G401.6 (cell line): ENCODE results near the gene KCNH2.

ENCODE experiments used
- FAIRE-seq: peaks from 2 replicates; lab custom pipeline; 2012; peaks lifted over from hg19 to GRCh38; lab: Jason Lieb, UNC

KCNH2 gene

DNA sequence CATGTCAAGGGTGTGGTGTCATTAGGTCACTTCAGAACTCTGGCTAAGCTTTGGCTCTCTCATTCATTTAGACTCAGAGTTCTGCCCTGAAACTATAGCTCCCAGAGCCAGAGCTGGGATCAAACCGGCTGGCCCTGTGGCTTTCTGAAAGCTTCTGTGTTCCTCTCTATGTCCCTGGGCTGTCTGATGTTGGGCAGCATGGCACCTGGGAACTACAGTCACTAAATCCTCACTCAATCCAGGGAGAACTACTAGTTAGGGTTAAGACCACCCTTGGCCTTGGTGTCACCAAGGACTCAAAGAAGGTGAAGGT is 32.9 kb upstream of the KCNH2 start:
- FAIRE-seq: no peak

DNA sequence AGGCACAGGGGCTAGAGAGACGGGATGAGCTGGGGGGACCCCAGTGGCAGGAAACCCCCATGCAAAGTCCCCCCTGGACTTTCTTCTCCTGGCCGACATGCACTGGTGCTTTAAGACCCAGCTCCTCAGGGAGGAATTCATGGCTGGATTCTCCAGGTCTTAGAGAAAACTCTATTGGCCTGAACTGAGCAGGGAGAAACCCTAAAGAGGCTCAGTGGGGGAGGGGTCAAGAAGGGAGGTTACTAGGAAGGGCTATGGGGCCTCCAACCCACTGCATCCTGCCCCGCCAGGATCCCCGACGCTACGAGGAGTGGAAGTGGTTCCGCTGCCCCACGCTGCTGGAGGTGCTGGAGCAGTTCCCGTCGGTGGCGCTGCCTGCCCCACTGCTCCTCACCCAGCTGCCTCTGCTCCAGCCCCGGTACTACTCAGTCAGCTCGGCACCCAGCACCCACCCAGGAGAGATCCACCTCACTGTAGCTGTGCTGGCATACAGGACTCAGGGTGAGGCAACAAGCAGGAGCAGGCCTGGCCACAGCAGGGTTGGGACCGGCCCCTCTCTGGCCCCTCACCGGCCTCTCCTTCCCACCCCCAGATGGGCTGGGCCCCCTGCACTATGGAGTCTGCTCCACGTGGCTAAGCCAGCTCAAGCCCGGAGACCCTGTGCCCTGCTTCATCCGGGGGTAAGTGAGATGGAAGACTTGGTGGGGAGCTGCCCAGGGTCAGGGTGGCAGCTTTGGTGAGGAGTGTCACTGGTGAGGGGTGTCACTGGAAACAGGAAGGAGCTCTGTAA is 32.4 kb upstream of the KCNH2 start:
- FAIRE-seq: peak; percentile 91

DNA sequence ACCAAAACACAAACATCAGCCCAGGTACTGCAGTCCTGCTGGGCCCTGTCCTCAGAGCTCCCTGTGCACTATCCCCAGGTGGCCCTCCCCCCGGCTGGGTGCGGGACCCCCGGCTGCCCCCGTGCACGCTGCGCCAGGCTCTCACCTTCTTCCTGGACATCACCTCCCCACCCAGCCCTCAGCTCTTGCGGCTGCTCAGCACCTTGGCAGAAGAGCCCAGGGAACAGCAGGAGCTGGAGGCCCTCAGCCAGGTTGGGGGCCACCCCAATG is 31.9 kb upstream of the KCNH2 start:
- no peak for FAIRE-seq

DNA sequence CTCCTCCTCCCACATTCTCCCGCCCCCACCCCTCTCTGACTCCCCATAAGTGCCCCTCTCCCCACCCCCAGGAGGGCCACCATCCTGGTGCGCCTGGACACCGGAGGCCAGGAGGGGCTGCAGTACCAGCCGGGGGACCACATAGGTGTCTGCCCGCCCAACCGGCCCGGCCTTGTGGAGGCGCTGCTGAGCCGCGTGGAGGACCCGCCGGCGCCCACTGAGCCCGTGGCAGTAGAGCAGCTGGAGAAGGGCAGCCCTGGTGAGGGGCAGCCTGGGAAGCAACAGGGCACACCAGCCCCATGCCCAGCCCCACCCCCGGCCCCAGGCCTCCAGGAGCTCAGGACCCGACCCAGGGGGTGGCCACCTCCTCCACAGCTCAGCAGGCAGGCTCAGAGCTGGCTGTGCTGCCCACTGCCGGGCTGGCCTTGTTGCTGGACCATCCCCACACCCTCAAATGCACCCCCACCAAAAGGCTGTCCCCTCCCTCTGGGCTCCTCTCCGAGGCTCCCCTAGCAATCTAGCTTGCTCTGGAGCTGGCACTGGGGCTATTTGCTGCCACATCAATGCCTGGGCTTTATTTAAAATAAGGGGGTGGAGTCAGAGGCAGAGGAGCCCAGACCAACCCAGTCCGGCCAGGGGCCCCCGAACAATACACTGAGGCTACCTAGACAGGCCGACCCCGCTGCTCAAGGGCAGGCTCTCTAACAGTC is 31.4 kb upstream of the KCNH2 start:
- FAIRE-seq: peak; percentile 76

DNA sequence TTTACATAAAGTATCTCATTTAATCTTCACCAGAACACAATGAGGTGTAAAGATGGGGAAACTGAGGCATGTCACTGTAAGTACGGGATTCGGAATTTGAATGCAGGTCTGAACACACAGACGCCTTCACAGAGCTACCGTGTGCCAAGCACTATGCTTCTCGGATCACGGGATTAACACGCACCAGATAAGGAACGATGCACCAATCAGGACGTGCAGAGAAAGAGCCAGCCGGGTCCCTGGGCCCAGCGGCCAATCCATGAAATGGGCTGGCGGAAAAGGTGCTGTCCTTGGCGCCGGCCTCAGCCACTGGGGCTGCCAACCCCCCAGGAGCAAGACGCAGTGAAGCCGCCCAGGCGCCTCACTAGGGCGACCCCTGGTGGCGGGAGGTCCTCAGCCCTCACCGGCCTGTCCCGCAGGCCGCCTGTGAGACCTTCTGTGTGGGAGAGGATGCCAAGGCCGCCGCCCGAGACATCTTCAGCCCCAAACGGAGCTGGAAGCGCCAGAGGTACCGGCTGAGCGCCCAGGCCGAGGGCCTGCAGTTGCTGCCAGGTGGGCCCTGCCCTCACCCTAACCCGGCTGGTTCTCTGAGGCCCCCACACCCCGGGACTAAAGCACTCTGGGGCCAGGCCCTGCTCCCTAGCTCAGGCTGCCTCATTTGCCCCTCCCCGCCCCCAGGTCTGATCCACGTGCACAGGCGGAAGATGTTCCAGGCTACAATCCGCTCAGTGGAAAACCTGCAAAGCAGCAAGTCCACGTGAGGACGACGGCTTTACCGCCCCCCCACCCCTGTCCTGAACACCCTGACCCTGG is 30.6 kb upstream of the KCNH2 start:
- no peak for FAIRE-seq

DNA sequence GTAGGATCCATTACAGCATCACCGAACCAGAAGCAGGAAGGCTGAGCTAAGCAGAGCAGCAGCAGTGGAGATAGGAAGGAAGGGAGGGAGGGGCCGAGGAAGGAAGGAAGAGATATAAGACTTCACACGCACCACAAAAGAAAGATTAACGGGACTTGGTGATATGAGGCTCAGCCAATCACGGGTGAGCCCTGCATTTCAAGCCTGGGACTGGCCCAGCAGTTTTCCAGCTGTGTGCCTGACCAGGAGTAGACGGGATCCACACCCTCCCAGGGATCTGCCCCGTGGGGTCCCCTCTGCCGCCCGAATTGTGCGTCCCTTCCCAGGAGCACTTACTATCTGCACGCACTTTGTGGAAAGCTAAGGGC is 30.0 kb upstream of the KCNH2 start:
- FAIRE-seq: no peak

DNA sequence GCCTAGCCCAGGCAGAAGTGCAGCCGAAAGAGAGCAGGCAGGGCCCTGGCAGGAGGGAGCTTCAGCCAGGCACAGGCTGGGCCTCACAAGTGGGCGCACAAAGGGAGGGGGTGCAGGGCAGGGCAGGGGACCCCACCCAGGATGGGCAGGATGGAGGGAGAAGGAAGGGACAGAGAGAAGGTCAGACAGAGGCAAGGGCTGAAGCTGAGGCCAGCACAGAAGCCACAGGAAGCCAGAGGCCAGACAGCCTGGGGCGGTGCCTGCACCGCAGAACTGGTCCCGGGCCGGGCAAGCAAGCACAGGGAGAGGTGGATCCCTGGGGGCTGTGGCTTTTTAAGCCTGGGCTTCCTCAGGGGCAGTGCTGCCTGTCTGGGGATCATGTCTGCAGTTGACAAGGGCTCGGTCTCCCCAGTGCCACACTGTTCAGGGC is 29.4 kb upstream of the KCNH2 start:
- no peak for FAIRE-seq

DNA sequence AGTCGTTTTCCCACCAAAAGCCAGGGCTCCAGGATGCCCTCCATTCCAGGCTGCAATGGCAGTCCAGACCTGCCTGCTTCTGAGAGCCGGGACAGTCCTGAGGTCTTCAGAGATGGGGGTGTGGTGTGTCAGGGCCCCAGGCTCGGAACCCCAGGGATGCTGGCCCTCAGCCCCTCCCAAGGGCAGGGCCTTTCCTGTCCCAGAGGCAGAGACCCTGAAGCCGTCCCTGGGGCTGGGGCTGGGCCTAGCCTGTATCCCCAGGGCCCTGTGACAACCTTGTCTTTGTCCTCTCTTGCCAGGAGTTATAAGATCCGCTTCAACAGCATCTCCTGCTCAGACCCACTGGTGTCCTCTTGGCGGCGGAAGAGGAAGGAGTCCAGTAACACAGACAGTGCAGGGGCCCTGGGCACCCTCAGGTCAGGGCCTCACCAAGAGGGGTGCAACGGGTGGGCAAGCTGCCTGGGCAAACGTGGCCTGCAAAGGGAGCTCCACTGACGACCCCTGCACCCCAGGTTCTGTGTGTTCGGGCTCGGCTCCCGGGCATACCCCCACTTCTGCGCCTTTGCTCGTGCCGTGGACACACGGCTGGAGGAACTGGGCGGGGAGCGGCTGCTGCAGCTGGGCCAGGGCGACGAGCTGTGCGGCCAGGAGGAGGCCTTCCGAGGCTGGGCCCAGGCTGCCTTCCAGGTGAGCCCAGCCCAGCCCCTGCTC is 28.6 kb upstream of the KCNH2 start:
- FAIRE-seq: no peak

DNA sequence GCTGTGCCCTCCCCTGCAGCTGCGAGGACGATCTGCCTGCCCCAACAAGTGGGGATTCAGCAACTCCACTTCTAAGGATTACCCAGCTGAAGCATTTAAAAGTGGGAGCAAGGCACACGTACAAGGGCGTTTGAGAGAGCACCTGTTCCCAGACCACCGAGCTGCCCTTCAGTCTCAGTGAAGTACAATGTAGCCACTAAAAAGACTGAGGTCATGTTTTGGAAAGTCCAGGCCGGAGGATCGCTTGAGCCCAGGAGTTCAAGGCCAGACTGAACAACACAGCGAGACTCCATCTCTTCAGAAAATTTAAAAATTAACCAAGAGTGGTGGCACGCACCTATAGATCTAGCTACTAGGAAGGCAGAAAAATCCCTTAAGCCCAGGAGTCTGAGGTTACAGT is 27.4 kb upstream of the KCNH2 start:
- no peak for FAIRE-seq

DNA sequence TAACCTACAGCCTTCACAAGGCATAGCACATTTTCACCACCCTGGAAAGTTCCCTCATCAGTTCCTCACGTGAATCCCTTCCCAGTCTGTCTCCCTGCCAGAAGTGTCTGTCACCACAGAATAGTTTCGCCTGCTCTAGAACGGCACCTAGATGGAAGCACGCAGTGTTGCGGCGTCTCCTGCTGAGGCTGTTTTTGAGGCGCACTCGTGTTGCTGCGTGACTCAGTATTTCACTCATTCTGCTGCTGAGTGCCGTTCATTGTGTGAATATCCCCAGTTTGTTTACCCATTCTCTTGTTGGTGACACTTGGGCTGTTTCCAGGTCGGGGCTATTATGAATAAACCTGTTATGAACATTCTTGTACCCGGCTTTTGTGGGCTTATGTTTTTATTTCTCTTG is 25.5 kb upstream of the KCNH2 start:
- FAIRE-seq: no peak

DNA sequence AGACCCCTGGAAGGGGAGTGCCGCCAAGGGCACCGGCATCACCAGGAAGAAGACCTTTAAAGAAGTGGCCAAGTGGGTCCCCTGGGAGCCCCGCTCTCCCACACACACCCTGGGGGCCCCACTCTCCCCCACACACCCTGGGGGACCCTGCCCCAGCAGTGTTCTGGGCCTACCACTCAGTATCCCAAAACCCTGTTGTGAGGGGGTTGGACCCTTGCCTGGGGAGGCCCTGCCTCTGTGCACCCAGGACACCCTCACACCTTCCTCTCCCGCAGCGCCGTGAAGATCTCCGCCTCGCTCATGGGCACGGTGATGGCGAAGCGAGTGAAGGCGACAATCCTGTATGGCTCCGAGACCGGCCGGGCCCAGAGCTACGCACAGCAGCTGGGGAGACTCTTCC is 23.4 kb upstream of the KCNH2 start:
- FAIRE-seq: no peak

DNA sequence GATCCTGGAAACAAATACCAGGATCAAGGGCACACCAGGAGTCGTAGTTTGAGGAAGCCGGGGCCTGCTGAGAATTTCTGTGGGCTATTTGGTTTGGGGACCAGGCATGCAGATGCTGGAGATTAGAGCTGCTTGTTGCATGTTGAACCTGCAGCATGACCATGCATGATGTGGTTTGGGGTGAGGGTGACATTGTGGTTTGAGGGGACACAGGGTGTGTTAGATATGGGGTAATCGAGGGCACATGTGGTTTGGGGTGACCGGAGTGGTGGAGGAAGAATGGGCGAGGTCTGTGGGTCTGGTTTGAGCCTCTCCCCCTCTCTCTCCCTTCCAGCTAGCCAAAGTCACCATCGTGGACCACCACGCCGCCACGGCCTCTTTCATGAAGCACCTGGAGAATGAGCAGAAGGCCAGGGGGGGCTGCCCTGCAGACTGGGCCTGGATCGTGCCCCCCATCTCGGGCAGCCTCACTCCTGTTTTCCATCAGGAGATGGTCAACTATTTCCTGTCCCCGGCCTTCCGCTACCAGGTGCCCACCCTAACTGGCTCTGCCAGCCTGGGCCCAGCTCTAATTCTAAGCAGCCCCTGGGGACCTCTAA is 22.9 kb upstream of the KCNH2 start:
- FAIRE-seq: no peak

DNA sequence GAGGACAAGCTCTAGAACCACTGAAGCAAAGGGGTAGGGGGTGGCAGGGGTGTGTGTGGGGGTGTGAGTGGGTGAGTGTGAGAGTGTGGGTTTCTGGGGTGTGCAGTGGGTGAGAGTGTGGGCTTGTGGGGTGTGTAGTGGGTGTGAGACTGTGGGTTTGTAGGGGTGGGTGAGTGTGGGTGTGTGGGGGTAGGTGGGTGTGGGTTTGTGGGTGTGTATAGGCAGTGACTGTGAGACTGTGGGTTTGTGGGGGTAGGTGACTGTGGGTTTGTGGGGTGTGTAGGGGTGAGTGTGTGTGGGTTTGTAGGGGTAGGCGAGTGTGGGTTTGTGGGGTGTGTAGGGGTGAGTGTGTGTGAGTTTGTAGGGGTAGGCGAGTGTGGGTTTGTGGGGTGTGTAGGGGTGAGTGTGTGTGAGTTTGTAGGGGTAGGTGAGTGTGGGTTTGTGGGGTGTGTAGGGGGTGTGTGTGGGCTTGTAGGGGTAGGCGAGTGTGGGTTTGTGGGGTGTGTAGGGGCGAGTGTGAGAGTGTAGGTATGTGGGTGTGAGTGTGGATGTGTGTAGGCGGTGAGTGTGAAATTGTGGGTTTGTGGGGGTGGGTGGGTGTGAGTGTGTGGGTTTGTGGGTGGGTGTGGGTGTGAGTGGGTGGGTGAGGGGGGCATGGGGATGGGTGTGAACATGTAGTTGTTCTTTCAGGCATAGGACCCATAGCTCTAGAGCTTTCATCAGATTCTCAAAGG is 21.5 kb upstream of the KCNH2 start:
- no peak for FAIRE-seq

DNA sequence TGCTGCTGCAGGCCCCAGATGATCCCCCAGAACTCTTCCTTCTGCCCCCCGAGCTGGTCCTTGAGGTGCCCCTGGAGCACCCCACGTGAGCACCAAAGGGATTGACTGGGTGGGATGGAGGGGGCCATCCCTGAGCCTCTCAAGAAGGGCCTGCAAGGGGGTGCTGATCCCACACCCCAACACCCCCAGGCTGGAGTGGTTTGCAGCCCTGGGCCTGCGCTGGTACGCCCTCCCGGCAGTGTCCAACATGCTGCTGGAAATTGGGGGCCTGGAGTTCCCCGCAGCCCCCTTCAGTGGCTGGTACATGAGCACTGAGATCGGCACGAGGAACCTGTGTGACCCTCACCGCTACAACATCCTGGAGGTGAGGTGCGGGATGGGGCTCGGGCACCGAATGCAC is 20.9 kb upstream of the KCNH2 start:
- FAIRE-seq: no peak

DNA sequence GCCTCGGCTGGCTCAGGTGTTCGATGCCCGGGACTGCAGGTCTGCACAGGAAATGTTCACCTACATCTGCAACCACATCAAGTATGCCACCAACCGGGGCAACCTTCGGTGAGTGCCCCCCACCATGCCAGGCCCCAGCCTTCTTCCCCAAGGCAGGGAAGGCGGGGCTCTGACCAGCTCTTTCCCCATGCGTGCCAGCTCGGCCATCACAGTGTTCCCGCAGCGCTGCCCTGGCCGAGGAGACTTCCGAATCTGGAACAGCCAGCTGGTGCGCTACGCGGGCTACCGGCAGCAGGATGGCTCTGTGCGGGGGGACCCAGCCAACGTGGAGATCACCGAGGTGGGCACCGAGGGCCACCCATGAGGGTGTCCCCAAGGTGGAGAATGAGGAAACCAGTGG is 20.2 kb upstream of the KCNH2 start:
- no peak for FAIRE-seq

DNA sequence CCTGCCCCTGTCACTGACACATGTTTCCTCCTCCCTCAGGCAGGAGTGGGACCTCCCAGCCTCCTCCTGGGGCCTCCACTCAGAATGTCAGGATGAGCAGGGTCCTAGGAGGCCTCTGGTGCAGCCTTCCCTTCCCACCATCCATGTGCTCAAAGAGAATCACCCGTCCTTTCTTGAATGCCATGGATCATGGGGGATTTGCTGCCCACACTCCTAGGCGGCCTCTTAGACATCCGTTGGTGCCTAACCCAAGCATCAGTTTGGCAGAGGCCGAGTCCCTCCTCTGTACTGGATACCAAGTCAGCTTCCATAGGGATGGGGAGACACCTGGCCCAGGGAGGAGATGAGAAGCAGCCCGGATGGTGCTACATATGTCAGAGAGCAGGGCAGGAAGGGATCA is 19.7 kb upstream of the KCNH2 start:
- FAIRE-seq: no peak

DNA sequence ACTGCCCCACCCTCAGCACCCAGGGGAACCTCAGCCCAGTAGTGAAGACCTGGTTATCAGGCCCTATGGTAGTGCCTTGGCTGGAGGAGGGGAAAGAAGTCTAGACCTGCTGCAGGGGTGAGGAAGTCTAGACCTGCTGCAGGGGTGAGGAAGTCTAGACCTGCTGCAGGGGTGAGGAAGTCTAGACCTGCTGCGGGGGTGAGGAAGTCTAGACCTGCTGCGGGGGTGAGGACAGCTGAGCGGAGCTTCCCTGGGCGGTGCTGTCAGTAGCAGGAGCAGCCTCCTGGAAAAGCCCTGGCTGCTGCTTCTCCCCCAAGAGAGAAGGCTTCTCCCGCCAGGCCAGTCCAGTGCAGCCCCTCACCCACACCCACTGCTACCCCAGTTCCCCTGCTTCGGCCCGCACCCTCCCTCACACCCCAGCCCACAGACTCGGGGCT is 19.0 kb upstream of the KCNH2 start:
- FAIRE-seq: no peak

DNA sequence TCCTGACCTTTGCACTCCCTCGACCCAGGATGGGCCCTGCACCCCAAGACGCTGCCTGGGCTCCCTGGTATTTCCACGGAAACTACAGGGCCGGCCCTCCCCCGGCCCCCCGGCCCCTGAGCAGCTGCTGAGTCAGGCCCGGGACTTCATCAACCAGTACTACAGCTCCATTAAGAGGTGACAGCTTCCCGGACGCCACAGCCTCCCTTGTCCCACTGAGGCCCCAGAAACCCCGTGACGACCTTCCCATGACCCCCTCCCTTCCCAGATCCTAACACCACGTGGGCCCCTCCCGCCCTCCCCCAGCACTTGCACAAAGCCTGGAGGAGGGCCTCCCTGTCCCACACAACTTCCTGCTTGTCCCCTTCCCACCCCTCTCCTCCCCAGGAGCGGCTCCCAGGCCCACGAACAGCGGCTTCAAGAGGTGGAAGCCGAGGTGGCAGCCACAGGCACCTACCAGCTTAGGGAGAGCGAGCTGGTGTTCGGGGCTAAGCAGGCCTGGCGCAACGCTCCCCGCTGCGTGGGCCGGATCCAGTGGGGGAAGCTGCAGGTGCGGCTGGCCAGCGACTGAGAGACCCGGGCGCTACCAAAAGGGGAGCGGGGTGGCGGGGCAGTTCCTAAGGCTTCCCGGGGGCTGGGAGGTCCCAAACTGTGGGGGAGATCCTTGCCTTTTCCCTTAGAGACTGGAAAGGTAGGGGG is 18.4 kb upstream of the KCNH2 start:
- FAIRE-seq: no peak

DNA sequence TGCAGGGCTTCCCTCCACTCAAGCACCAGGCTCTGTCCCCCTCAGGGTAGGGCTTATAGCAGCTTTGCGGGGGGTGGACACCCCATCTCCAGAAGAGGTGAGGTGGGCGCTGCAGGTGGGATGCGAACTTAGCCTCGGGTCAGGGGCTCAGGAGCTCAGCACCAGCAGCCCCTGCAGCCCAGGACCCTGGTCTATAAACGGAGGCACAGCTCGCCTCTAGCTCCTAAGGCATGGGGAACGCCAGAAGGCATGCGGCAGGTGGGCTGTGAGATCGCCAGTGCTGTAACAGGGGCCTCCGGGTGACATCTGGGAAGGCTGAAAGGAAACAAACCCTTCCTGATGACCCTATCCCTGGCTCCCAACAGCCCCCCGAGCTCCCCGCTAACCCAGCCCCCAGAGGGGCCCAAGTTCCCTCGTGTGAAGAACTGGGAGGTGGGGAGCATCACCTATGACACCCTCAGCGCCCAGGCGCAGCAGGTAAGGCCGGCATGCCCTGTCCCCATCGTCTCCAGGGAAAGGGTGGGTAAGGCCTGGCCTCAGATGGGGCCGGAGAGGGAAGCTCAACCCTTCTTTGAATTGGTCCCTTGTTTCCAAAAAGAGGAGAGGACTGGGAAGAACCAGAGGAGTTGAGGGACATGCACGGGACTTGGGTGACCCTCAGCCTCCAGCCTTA is 16.9 kb upstream of the KCNH2 start:
- FAIRE-seq: no peak

DNA sequence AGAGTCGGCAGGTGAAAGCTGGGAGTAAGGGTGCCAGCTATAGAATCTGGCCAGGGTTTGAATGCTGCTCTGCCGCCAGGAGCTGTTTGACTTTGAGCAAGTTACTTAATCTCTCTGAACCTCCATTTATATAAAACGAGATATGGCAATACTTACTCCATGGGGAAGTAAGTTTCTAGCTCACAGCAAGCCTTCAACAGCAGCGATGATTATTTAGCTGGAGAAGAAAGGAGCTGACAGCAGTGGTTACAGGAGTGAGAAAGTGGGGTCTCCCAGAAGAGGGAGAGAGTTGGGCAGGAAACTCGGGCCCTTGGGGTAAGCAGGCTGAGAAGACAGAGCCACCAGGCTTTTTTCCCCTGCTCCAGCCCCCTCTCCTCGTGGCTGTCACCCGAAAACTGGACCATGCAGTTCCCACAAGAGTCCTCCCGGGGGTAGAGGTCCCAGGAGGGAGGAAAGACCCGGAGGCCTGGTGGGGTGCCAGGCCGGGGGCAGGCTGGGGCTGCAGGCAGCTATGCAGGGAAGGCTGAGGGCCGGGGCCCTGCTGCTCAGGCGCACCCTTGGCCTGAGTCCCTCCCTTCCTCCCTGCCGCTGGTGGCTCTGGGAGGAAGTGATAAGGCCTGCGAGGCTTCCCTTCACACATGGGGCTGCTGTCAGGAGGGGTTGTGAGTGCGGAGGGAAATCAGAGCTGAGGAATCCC is 16.2 kb upstream of the KCNH2 start:
- no peak for FAIRE-seq
